Neural progenitor cell (in vitro differentiated cells): ENCODE results near the gene PIGB. TPM values are rescaled to one million over a fixed set of nuclear protein-coding genes. Genes with fewer than 3 reads are reported as not detected.

ENCODE experiments used
- DNase-seq: peaks from one replicate; pipeline ENCODE4 v3.0.0-alpha.2; 2016; ENCODE audit warnings: low spot score
- H2AFZ ChIP-seq: fragments of 200-600 bp; sonication (generic); replicated peaks from 2 replicates; pipeline ENCODE4 v1.6.1; 2016; ENCODE audit warnings: antibody characterized with exemption
- H3F3A ChIP-seq: fragments of 200-600 bp; sonication (generic); 2 replicates; pipeline ENCODE4 v1.6.1; 2016; ENCODE audit warnings: antibody characterized with exemption, low read depth
- H3K27ac ChIP-seq: fragments of 200-600 bp; sonication (generic); 2 replicates; pipeline ENCODE4 v1.5.1; 2016; ENCODE audit warnings: mild to moderate bottlenecking
- H3K27me3 ChIP-seq: fragments of 200-600 bp; sonication (generic); 2 replicates; pipeline ENCODE4 v1.6.1; 2016; ENCODE audit warnings: mild to moderate bottlenecking, moderate library complexity
- H3K36me3 ChIP-seq: fragments of 200-600 bp; sonication (generic); 2 replicates; pipeline ENCODE4 v1.5.1; 2016
- H3K4me1 ChIP-seq: fragments of 200-600 bp; sonication (generic); 2 replicates; pipeline ENCODE4 v1.6.1; 2016; ENCODE audit warnings: mixed run types
- H3K4me2 ChIP-seq: fragments of 200-600 bp; sonication (generic); 2 replicates; pipeline ENCODE4 v1.6.1; 2016
- H3K4me3 ChIP-seq: fragments of 200-600 bp; sonication (generic); 2 replicates; pipeline ENCODE4 v1.5.1; 2016
- H3K79me2 ChIP-seq: fragments of 200-600 bp; sonication (generic); 2 replicates; pipeline ENCODE4 v1.6.1; 2016; ENCODE audit warnings: low read depth
- H3K9ac ChIP-seq: fragments of 200-600 bp; sonication (generic); 2 replicates; pipeline ENCODE4 v1.6.1; 2016
- H3K9me3 ChIP-seq: fragments of 200-600 bp; sonication (generic); 2 replicates; pipeline ENCODE4 v1.5.1; 2016; ENCODE audit warnings: low read depth
- H4K20me1 ChIP-seq: fragments of 200-600 bp; sonication (generic); 2 replicates; pipeline ENCODE4 v1.6.1; 2016; ENCODE audit warnings: low read depth
- H3K27ac Mint-ChIP-seq: 3 replicates; pipeline ENCODE4 v1.8.0; 2021; ENCODE audit warnings: mixed read lengths
- H3K27me3 Mint-ChIP-seq: 2 replicates; pipeline ENCODE4 v1.8.0; 2022; ENCODE audit warnings: low read depth, mild to moderate bottlenecking, inconsistent platforms, moderate library complexity, mixed read lengths; ENCODE audit not compliant: insufficient read depth
- H3K36me3 Mint-ChIP-seq: 3 replicates; pipeline ENCODE4 v1.8.0; 2021; ENCODE audit warnings: mixed read lengths
- H3K4me1 Mint-ChIP-seq: 3 replicates; pipeline ENCODE4 v1.8.0; 2021; ENCODE audit warnings: mixed read lengths
- H3K4me3 Mint-ChIP-seq: 3 replicates; pipeline ENCODE4 v1.8.0; 2021; ENCODE audit warnings: mild to moderate bottlenecking, moderate library complexity, mixed read lengths
- H3K9me3 Mint-ChIP-seq: 3 replicates; pipeline ENCODE4 v1.8.0; 2020; ENCODE audit warnings: mixed read lengths
- EZH2 ChIP-seq: fragments of 200-600 bp; sonication (generic); IDR thresholded peaks from 2 replicates; pipeline ENCODE4 v1.6.1; 2017; ENCODE audit warnings: antibody characterized with exemption, mild to moderate bottlenecking, moderate library complexity
- EZH2phosphoT487 ChIP-seq: fragments of 200-600 bp; sonication (generic); IDR thresholded peaks from 2 replicates; pipeline ENCODE4 v1.6.1; 2017; ENCODE audit warnings: antibody characterized with exemption
- total RNA-seq: library from RNA; depleted of rRNA; stranded (reverse); fragments of >200 nt; gene quantifications from 2 replicates; pipeline ENCODE4 v1.2.3, GENCODE V29; 2015; ENCODE audit warnings: low replicate concordance
- TF ChIP-seq, protein P1 (sequence below): fragments of 200-600 bp; sonication (generic); IDR thresholded peaks from 2 replicates; pipeline ENCODE4 v1.5.1; 2017; ENCODE audit warnings: antibody characterized with exemption, mild to moderate bottlenecking

Gene PIGB
- total RNA-seq, 1 donor from 2014 or later: 18.7 TPM

DNA sequence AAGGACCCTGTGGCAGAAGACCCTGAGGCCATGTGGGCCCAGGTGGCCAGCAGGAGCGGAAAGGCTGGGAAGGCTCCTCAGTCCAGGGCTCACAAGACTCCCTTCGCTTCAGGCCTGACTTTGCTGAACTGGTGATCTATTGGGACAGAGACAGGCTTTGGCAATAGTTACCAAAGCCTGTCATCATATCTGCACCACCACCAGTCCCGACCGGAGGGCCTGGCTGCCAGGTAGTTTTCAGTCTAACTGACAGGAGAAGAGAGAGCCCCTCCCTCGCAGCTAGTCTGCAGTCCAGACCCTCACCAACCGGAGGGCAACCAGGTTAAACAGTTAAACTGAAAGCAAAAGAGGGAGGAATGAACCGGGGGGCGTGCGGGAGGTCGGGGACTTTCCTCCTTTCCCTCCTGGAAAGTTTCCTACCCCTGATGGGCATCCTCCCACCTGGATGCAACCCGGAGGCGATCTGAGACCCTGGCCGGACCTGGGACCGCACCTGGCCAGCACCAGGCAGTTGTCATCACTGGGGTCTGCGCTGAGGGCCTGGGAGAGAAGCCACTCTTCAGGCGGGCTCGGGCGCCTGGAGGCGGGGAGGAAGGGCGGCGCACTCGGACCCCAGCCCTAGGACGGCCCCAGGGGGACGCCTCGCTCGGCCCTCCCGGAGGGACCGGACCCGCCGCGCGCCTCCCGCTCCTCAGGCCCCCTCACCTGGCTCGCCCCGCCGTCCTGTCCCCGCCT lies 29.8 kb upstream of the PIGB start:
- Histone ChIP-seq H3K36me3 (no peaks in the 10 kb centered on the region), H3K4me3 (peak overlapping the region; percentile 84), H4K20me1 (no peaks in the 10 kb centered on the region), H3K27me3 (peaks cover 17% of the 10 kb centered on the region), H3K9ac (peak overlapping the region; percentile 28), H3K4me2 (peak overlapping the region; percentile 82), H3K4me1 (no peaks in the 10 kb centered on the region), H3F3A (peaks cover 7% of the 10 kb centered on the region), H2AFZ (peak overlapping the region; percentile 91), H3K79me2 (no peaks in the 10 kb centered on the region), H3K9me3 (no peaks in the 10 kb centered on the region), H3K27ac (no peak overlapping the region)
- Mint-ChIP-seq H3K4me1 (peaks cover 8% of the 10 kb centered on the region), H3K4me3 (peak overlapping the region; percentile 88), H3K9me3 (no peaks in the 10 kb centered on the region), H3K27me3 (peaks cover 2% of the 10 kb centered on the region), H3K36me3 (no peaks in the 10 kb centered on the region), H3K27ac (no peak overlapping the region)
- TF ChIP-seq, protein P1, sequence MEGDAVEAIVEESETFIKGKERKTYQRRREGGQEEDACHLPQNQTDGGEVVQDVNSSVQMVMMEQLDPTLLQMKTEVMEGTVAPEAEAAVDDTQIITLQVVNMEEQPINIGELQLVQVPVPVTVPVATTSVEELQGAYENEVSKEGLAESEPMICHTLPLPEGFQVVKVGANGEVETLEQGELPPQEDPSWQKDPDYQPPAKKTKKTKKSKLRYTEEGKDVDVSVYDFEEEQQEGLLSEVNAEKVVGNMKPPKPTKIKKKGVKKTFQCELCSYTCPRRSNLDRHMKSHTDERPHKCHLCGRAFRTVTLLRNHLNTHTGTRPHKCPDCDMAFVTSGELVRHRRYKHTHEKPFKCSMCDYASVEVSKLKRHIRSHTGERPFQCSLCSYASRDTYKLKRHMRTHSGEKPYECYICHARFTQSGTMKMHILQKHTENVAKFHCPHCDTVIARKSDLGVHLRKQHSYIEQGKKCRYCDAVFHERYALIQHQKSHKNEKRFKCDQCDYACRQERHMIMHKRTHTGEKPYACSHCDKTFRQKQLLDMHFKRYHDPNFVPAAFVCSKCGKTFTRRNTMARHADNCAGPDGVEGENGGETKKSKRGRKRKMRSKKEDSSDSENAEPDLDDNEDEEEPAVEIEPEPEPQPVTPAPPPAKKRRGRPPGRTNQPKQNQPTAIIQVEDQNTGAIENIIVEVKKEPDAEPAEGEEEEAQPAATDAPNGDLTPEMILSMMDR: no peak
- TF ChIP-seq EZH2phosphoT487: no peak
- peak; percentile 34 for DNase-seq

DNA sequence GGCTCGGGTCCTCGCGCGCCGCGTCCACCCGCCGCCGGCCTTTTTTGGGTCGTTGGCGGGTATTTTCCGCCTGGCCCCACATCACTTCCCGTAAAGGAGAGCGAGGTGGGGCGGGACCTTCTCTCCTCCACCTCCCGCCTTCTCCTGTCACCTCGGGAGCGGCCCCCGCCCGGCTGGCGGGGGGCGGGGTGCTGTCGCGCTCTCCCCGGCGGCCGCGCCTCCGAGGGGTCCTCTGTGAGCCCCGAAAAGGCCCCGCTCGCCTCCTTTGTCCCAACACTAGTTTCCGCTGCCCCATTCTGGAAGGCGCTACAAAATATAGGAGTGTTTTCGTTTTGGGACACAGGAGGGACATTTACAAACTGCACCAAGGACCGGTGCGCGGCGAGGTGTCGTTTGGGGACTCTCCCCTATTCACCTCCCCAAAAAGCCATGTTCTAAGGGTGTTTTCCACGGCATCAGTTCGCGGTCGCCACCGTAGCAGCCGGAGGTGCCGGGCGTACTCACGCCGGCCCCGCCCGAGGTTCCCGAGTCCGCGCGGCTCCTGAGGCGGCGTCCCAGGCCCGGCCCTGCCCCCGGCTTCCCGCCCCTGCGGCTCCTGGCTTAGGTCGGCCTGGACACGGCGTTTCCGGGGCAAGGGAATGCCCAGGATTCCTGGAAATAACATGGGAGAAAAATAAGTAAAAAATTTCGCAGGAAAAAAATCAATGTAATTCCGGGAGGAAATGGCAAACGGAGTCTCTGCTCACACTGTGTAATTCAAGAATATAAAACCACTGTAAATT lies 29.1 kb upstream of the PIGB start, which contains the start of gene RAB27A:
TSS of gene RAB27A (minus strand) at position 68 of the 782 bp plus-strand sequence. CDS start 54,879 bp downstream, outside the sequence.
- H3K4me3 Mint-ChIP-seq: peak within 1 kb of the TSS; percentile 88
- H4K20me1 ChIP-seq: no peaks in the 10 kb centered on the region
- peaks cover 2% of the 10 kb centered on the region for H3K27me3 Mint-ChIP-seq
- no peak for TF ChIP-seq EZH2phosphoT487
- no peak for TF ChIP-seq EZH2
- TF ChIP-seq, protein P1: no peak
- H3K27ac Mint-ChIP-seq: peak within 1 kb of the TSS; percentile 43
- H3K4me2 ChIP-seq: peak within 1 kb of the TSS; percentile 82
- no peaks in the 10 kb centered on the region for H3K79me2 ChIP-seq
- H3K36me3 Mint-ChIP-seq: no peaks in the 10 kb centered on the region
- H3K36me3 ChIP-seq: no peaks in the 10 kb centered on the region
- H3K9me3 ChIP-seq: no peaks in the 10 kb centered on the region
- H3K9ac ChIP-seq: peak within 1 kb of the TSS; percentile 28
- H3K4me1 Mint-ChIP-seq: peaks cover 8% of the 10 kb centered on the region
- H3K9me3 Mint-ChIP-seq: no peaks in the 10 kb centered on the region
- peak within 1 kb of the TSS; percentile 84 for H3K4me3 ChIP-seq
- H2AFZ ChIP-seq: peak within 1 kb of the TSS; percentile 91
- H3K27me3 ChIP-seq: peaks cover 17% of the 10 kb centered on the region
- no peak within 1 kb of the TSS for H3K27ac ChIP-seq
- peaks cover 7% of the 10 kb centered on the region for H3F3A ChIP-seq
- H3K4me1 ChIP-seq: no peaks in the 10 kb centered on the region
- peak; percentile 88 for DNase-seq

DNA sequence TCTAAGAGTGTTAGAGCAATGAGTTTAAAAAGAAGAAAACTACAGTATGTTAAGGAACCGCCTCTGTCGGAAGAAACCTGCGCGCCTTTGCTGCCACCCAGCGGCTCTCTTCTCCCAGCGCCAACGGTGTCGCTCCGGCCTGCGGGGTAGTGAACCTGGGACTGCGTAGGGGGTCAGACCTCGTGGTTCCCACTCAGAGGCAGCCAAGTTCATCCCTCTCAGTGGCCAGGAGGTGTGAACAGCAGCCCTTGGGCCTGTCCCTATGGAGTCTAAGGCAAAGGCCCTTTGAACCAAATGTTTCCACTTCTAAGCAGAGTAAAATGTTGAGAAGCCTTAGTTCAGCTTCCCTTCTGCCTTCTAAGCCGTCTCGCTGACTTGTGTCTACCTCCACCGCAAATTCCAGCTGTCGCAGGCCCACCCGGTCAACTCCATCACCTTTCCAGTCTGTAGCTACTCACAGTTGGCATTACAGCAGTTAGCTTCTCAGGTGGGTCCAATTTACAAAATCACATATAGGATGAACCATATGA lies 28.4 kb upstream of the PIGB start:
- Histone ChIP-seq H3K27me3 (peaks cover 17% of the 10 kb centered on the region), H4K20me1 (no peaks in the 10 kb centered on the region), H3K9ac (no peak overlapping the region), H3K79me2 (no peaks in the 10 kb centered on the region), H3K4me1 (no peaks in the 10 kb centered on the region), H3K27ac (no peak overlapping the region), H3K9me3 (no peaks in the 10 kb centered on the region), H3K4me3 (peak overlapping the region; percentile 84), H3F3A (peaks cover 7% of the 10 kb centered on the region), H3K4me2 (peak overlapping the region; percentile 82), H3K36me3 (no peaks in the 10 kb centered on the region), H2AFZ (peak overlapping the region; percentile 91)
- H3K4me3 Mint-ChIP-seq: peak overlapping the region; percentile 86
- TF ChIP-seq EZH2: no peak
- TF ChIP-seq EZH2phosphoT487: no peak
- TF ChIP-seq, protein P1: peak; percentile 86
- peaks cover 8% of the 10 kb centered on the region for H3K4me1 Mint-ChIP-seq
- DNase-seq: peak; percentile 78
- peak overlapping the region; percentile 43 for H3K27ac Mint-ChIP-seq
- no peaks in the 10 kb centered on the region for H3K36me3 Mint-ChIP-seq
- peaks cover 2% of the 10 kb centered on the region for H3K27me3 Mint-ChIP-seq
- no peaks in the 10 kb centered on the region for H3K9me3 Mint-ChIP-seq
